A673 (cell line): Measurements from ENCODE around the gene RASSF6. TPM values are rescaled to one million over a fixed set of nuclear protein-coding genes. Genes with fewer than 3 reads are reported as not detected.

ENCODE experiments used
- BruUV-seq: library from RNA; stranded (reverse); fragments of 400-500 nt; replicated peaks from 2 replicates; lab custom pipeline; 2021; lab: Mats Ljungman, UMichigan
- CTCF ChIA-PET: fragments of 300-600 bp; sonication (Branson Sonifier 250); formaldehyde crosslinking; loops from one replicate; lab custom pipeline; 2022; ENCODE audit warnings: antibody characterized with exemption; lab: Charles Lee
- POLR2A ChIA-PET: fragments of 300-600 bp; sonication (Branson Sonifier 250); formaldehyde crosslinking; loops from one replicate; lab custom pipeline; 2022; ENCODE audit warnings: antibody characterized with exemption; ENCODE audit not compliant: low non-redundant PET; lab: Charles Lee
- DNase-seq: peaks from one replicate; pipeline ENCODE4 v3.0.0-alpha.2; 2015; ENCODE audit warnings: low spot score
- H3K27ac ChIP-seq: fragments of 200-600 bp; sonication (generic); 2 replicates; pipeline ENCODE4 v1.5.1; 2016; ENCODE audit warnings: mixed run types, low read depth, mild to moderate bottlenecking, mixed read lengths, antibody characterized with exemption, low read length; ENCODE audit not compliant: poor library complexity, severe bottlenecking
- H3K27me3 ChIP-seq: fragments of 200-600 bp; sonication (generic); replicated peaks from 2 replicates; pipeline ENCODE4 v1.6.1; 2017; ENCODE audit warnings: mixed run types, low read depth, mild to moderate bottlenecking, mixed read lengths, antibody characterized with exemption, low read length; ENCODE audit not compliant: insufficient read depth, poor library complexity
- H3K36me3 ChIP-seq: fragments of 200-600 bp; sonication (generic); 2 replicates; pipeline ENCODE4 v1.6.1; 2016; ENCODE audit warnings: mixed run types, mild to moderate bottlenecking, mixed read lengths, antibody characterized with exemption, low read length; ENCODE audit not compliant: insufficient read depth, poor library complexity, severe bottlenecking
- H3K4me1 ChIP-seq: fragments of 200-600 bp; sonication (generic); 2 replicates; pipeline ENCODE4 v1.6.1; 2017; ENCODE audit warnings: mixed run types, mild to moderate bottlenecking, mixed read lengths, antibody characterized with exemption, low read length; ENCODE audit not compliant: insufficient read depth, poor library complexity, severe bottlenecking
- H3K4me3 ChIP-seq: fragments of 200-600 bp; sonication (generic); 2 replicates; pipeline ENCODE4 v1.5.1; 2016; ENCODE audit warnings: low read depth, mixed run types, mild to moderate bottlenecking, mixed read lengths, low read length; ENCODE audit not compliant: poor library complexity, severe bottlenecking
- H3K9me3 ChIP-seq: fragments of 200-600 bp; sonication (generic); 2 replicates; pipeline ENCODE4 v1.6.1; 2016; ENCODE audit warnings: mixed run types, low read depth, mild to moderate bottlenecking, mixed read lengths, antibody characterized with exemption, low read length; ENCODE audit not compliant: poor library complexity, severe bottlenecking
- EZH2 ChIP-seq: fragments of 200-600 bp; sonication (generic); IDR thresholded peaks from 2 replicates; pipeline ENCODE4 v1.6.1; 2017; ENCODE audit warnings: borderline replicate concordance, low read depth, mild to moderate bottlenecking, mixed read lengths, antibody characterized with exemption, low read length; ENCODE audit not compliant: poor library complexity, severe bottlenecking
- intact Hi-C: fragments of 100-400 bp; cut with micrococcal nuclease; formaldehyde crosslinking; loops from one replicate; pipeline ENCODE4 v1.10.0; 2022; ENCODE audit not compliant: unreplicated experiment
- total RNA-seq: library from RNA; stranded (reverse); gene quantifications from 2 replicates; pipeline ENCODE4 v1.2.3, GENCODE V29; 2021
- TF ChIP-seq, protein P1 (sequence below): fragments of 300-800, 200-600 bp; sonication (generic); conservative IDR thresholded peaks from 2 replicates; pipeline ENCODE4 v1.5.1; 2017; ENCODE audit warnings: low read depth, mild to moderate bottlenecking, antibody characterized with exemption, low read length, moderate library complexity, mixed read lengths

Gene RASSF6
- total RNA-seq, 1 experiment from 2014 or later, result not detected

DNA sequence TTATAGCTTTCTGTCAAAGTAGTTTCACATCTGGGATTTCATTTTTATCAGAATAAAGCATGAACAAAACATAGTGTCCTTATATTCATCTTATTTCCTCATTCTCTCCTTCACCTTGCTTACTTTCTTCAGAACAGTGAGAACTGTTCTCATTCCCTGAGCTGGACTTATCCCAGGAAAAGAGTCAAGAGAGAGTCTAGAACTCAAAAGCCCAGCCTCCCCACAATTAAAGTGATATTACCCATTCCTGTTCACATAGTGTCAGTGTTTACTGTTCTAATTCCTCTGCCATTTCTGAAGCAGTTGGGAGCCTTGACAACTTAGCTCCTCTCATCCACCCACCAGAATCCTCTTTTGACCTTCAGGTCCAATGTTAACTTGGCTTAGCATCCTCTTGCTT is 42.9 kb downstream of the RASSF6 start:
- Histone ChIP-seq H3K27ac (no peak overlapping the region), H3K27me3 (no peaks in the 10 kb centered on the region), H3K36me3 (no peaks in the 10 kb centered on the region), H3K9me3 (no peaks in the 10 kb centered on the region), H3K4me1 (no peaks in the 10 kb centered on the region), H3K4me3 (no peak overlapping the region)
- TF ChIP-seq, protein P1, sequence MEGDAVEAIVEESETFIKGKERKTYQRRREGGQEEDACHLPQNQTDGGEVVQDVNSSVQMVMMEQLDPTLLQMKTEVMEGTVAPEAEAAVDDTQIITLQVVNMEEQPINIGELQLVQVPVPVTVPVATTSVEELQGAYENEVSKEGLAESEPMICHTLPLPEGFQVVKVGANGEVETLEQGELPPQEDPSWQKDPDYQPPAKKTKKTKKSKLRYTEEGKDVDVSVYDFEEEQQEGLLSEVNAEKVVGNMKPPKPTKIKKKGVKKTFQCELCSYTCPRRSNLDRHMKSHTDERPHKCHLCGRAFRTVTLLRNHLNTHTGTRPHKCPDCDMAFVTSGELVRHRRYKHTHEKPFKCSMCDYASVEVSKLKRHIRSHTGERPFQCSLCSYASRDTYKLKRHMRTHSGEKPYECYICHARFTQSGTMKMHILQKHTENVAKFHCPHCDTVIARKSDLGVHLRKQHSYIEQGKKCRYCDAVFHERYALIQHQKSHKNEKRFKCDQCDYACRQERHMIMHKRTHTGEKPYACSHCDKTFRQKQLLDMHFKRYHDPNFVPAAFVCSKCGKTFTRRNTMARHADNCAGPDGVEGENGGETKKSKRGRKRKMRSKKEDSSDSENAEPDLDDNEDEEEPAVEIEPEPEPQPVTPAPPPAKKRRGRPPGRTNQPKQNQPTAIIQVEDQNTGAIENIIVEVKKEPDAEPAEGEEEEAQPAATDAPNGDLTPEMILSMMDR, result no peak
- TF ChIP-seq EZH2, result no peak
- ChIA-PET POLR2A (no interaction called here), CTCF (no interaction called here)
- BruUV-seq, result no TSS peak
- intact Hi-C loops, result no loop called here
- no peak for DNase-seq

DNA sequence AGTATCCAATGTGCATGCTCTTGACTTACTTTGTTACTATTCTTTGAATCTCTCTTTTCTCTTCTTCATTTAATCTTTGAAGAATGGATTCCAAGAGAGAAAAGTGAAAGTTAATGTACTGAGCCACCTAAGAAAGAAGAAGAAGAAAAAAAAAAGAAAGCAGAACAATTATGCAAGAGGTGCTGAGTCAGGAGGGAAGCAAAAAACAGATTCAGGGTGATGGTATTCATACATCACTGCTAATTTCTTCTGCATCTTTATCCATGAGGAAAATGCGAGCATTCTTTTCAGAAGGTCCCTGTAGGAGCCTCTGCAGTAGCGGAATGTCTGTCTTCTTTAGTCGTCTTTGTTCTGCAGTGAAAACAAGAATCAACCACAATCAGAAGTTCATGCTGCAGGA is 43.9 kb downstream of the RASSF6 start:
- intact Hi-C loops, result no loop called here
- ChIA-PET CTCF (no interaction called here), POLR2A (no interaction called here)
- Histone ChIP-seq H3K27ac (no peak overlapping the region), H3K4me1 (no peaks in the 10 kb centered on the region), H3K36me3 (no peaks in the 10 kb centered on the region), H3K9me3 (no peaks in the 10 kb centered on the region), H3K4me3 (no peak overlapping the region), H3K27me3 (no peaks in the 10 kb centered on the region)
- TF ChIP-seq EZH2, result no peak
- TF ChIP-seq, protein P1, result no peak
- DNase-seq, result no peak
- BruUV-seq, result no TSS peak

DNA sequence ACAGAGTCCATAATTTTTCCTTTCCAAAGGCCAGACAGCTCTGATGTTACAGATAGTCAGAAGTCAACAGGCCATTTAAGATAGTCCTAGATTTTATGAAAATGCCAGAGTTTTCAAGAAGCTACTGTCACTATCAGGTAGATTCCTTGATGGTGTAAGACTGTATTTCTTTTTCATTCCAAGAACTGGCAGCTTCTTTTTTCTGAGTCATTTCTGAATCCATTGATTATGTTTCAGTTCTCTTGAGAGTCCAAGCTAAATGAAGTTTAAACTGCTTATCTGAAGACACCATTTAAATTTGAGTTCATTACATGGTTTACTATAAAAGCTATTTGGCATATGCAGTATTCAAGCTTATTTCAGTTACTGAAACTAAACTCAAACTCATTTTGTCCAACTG is 44.6 kb downstream of the RASSF6 start:
- intact Hi-C loops, result no loop called here

More for the DNA sequence above, 44.6 kb downstream of the RASSF6 start:
- H3K27me3 ChIP-seq, result no peaks in the 10 kb centered on the region
- H3K27ac ChIP-seq, result no peak overlapping the region
- H3K36me3 ChIP-seq, result no peaks in the 10 kb centered on the region
- no TSS peak for BruUV-seq
- no peaks in the 10 kb centered on the region for H3K4me1 ChIP-seq
- H3K4me3 ChIP-seq, result no peak overlapping the region
- no peaks in the 10 kb centered on the region for H3K9me3 ChIP-seq
- ChIA-PET POLR2A (interaction anchor here (0.7 kb wide), 1 partner anchor 308 kb away, joined by 3 read pairs; no protein-coding TSS in a partner anchor), CTCF (no interaction called here)
- TF ChIP-seq, protein P1, result no peak
- no peak for TF ChIP-seq EZH2
- no peak for DNase-seq
